ENCODE measurements around the gene AOAH. TPM values are rescaled to one million over a fixed set of nuclear protein-coding genes. Genes with fewer than 3 reads are reported as not detected.

AOAH gene
- total RNA-seq, 5 donors from 2014 or later (not counting 1 experiment from before 2014, with no cell fraction given): 13.0 to 78.5 (median 27.5) TPM

DNA sequence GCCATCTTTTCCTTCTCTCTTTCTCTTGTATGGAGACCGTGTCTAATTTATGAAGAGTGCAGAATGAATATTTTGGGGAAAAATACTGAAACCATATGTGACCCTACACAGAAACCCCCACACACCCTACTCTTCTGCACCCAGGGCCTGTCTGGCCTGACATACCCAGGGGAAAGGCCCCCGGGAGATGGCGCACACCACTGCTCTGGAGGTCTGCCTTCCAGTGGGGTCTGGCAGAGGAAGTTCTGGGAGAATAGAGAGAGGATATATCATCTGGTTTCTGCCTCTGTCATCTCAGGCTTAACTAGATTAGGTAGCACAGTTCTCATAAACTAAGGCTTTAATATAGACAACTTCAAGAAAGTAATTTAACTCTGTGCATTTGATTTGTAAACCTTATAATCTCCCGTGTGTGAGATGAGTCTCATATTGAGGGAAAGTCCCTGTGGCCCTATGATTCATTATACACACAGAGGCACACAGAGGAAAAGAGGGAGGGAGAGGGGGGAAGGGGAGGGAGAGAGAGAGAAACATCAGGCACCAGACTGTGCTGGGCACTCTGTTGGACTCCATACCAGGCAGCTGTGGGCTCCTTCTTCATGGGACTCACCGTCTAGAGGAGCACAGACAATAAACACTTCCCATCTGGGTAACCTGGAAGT, 123.3 kb downstream of the AOAH start:
- Mint-ChIP-seq H3K9me3 (no peaks in the 10 kb centered on the region), H3K27me3 (no peaks in the 10 kb centered on the region), H3K36me3 (peaks cover 6% of the 10 kb centered on the region), H3K27ac (peak overlapping the region; percentile 5 to 36), H3K4me1 (peaks cover 28 to 38% (median 29%) of the 10 kb centered on the region in 3 donors), H3K4me3 (no peak overlapping the region)
- WGBS (ENCODE audit: insufficient coverage): no CpG with 5 or more reads among the region's 5 CpGs
- no peaks in the 10 kb centered on the region for H3K27me3 ChIP-seq (replicated peaks in 1 of 2; ENCODE audit: control insufficient read depth in 2 of 2, extremely low read depth in 1 of 2, insufficient read depth in 2 of 2, low read length in 1 of 2)
- ChIA-PET POLR2A (no interaction called here), CTCF (no interaction called here)
- ATAC-seq (replicated peaks in 1 of 4) (peak in 3 of 4 experiments; percentile 61 to 85 (median 84)), DNase-seq (peak in 1 of 35 experiments; percentile 30)
- peaks cover 8 to 21% of the 10 kb centered on the region in 2 experiments for H3K4me1 ChIP-seq (ENCODE audit: control insufficient read depth in 1 of 2, extremely low read depth in 1 of 2, insufficient read depth in 2 of 2, low read length in 2 of 2)
- H3K27ac ChIP-seq (ENCODE audit: low read length): no peak overlapping the region
- H3K36me3 ChIP-seq (ENCODE audit: control insufficient read depth in 2 of 2, extremely low read depth in 1 of 2, insufficient read depth in 1 of 2, low read length in 1 of 2): peaks cover 7 to 23% of the 10 kb centered on the region in 2 donors
- H3K4me3 ChIP-seq (ENCODE audit: control insufficient read depth in 1 of 2, extremely low read depth in 1 of 2, low read length in 1 of 2): no peak overlapping the region
- H3K9me3 ChIP-seq: no peaks in the 10 kb centered on the region

DNA sequence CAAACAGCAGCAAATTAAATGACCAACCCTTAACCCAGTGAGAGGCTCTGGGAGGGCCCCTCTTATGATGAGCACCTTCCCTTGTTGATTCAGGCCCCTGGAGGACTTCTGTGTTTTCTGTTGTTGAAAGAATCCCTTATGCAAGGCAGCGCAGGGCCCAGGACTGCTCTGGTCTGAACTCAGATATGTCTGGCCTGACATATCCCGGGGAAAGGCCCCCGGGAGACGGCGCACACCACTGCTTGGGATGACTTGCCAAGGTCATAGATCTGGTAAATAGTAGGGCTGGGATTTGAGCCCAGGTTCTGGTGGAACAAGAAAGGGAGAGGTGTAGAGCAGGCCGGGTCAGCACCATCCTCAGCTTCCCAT, 124.0 kb downstream of the AOAH start:
- ChIA-PET CTCF (interaction anchor here in 1 of 2 donors (0.5 kb wide), 1 partner anchor 38 kb away, joined by 5 read pairs; no protein-coding TSS in a partner anchor), POLR2A (no interaction called here)
- H3K9me3 ChIP-seq: no peaks in the 10 kb centered on the region
- no peak for DNase-seq
- no peak overlapping the region for H3K27ac ChIP-seq (ENCODE audit: low read length)
- Mint-ChIP-seq H3K27me3 (no peaks in the 10 kb centered on the region), H3K36me3 (peaks cover 6% of the 10 kb centered on the region), H3K9me3 (no peaks in the 10 kb centered on the region), H3K4me1 (peaks cover 22 to 31% (median 23%) of the 10 kb centered on the region in 3 donors), H3K27ac (no peak overlapping the region), H3K4me3 (no peak overlapping the region)
- H3K36me3 ChIP-seq (ENCODE audit: control insufficient read depth in 2 of 2, extremely low read depth in 1 of 2, insufficient read depth in 1 of 2, low read length in 1 of 2): peaks cover 7 to 19% of the 10 kb centered on the region in 2 donors
- 100% methylated on average over 5 of the region's 6 CpGs for WGBS (ENCODE audit: insufficient coverage)
- peaks cover 1 to 15% of the 10 kb centered on the region in 2 experiments for H3K4me1 ChIP-seq (ENCODE audit: control insufficient read depth in 1 of 2, extremely low read depth in 1 of 2, insufficient read depth in 2 of 2, low read length in 2 of 2)
- no peaks in the 10 kb centered on the region for H3K27me3 ChIP-seq (replicated peaks in 1 of 2; ENCODE audit: control insufficient read depth in 2 of 2, extremely low read depth in 1 of 2, insufficient read depth in 2 of 2, low read length in 1 of 2)
- no peak for ATAC-seq (replicated peaks in 1 of 4)
- H3K4me3 ChIP-seq (ENCODE audit: control insufficient read depth in 1 of 2, extremely low read depth in 1 of 2, low read length in 1 of 2): no peak overlapping the region

DNA sequence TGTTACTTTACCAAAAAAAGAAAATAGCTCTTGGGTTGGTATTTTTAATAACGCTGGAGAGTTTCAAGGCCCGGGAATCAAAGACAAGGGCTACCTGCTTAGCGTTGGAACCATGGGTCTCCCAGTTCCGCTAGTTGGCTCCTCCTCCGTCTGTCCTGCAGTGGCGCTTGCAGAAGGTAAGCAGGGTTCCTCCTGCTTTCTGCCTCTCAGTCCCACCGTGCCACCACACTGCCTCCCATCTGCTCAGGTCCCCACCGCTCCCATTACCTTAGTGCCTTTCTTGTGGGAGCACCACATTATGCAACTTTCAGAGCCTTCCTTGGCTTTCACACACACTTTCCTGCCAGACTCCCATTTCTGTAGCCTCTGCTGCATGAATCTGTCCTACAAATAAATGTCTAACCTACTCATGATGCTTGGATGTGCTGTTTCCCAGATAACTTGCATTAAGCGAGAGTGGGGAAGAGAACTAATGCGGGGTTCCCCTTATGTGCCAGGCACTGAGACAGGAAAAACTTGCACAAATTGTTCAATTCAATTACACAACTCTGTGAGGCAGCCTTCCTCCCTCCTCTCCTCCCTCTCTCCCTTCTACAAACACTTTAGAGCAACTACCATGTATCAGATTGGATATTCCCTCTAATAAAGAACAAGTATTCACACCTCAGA, 124.5 kb downstream of the AOAH start:
- 97% methylated on average over 9 of the region's 10 CpGs for WGBS (ENCODE audit: insufficient coverage)
- ATAC-seq (replicated peaks in 1 of 4): no peak
- H3K27me3 ChIP-seq (replicated peaks in 1 of 2; ENCODE audit: control insufficient read depth in 2 of 2, extremely low read depth in 1 of 2, insufficient read depth in 2 of 2, low read length in 1 of 2): no peaks in the 10 kb centered on the region

DNA sequence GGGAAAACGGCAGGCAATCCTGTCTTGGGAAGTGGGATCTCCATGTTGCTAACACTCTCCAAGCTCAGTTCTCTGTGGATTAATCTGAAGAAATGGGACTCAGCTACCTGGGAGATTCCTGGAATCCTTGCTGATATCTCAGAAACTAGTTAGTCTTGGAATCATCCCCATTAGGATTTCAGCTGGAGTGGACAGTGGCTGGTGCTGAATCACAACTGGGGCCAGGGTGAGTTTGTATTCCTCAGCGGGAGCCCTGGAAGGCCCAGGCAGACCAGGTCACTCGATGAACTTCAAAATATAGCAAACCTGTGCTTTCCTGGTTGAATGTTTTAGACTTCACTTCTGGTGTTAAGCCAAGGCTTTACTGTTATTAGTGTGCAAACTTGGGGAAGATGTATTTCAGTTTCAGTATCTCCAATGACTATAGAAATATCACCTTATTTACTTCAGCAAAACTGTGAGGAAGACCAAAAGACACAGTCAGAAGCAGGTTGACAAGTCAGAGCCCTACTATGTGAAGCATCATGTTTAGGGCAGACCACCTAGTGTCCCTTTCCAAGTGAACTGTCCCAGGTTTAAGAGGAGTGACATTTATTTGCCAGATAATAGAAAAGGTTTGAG, 126.1 kb downstream of the AOAH start:
- ChIA-PET CTCF (no interaction called here), POLR2A (no interaction called here)
- peaks cover 14% of the 10 kb centered on the region for H3K36me3 Mint-ChIP-seq
- DNase-seq (no peak), ATAC-seq (replicated peaks in 1 of 4) (no peak)
- H3K4me1 Mint-ChIP-seq: peaks cover 16 to 19% (median 16%) of the 10 kb centered on the region in 3 donors
- Histone ChIP-seq H3K36me3 (ENCODE audit: control insufficient read depth in 2 of 2, extremely low read depth in 1 of 2, insufficient read depth in 1 of 2, low read length in 1 of 2) (peaks cover 7 to 35% of the 10 kb centered on the region in 2 donors), H3K9me3 (no peaks in the 10 kb centered on the region), H3K27ac (ENCODE audit: low read length) (no peak overlapping the region), H3K27me3 (replicated peaks in 1 of 2; ENCODE audit: control insufficient read depth in 2 of 2, extremely low read depth in 1 of 2, insufficient read depth in 2 of 2, low read length in 1 of 2) (no peaks in the 10 kb centered on the region), H3K4me3 (ENCODE audit: control insufficient read depth in 1 of 2, extremely low read depth in 1 of 2, low read length in 1 of 2) (no peak overlapping the region), H3K4me1 (ENCODE audit: control insufficient read depth in 1 of 2, extremely low read depth in 1 of 2, insufficient read depth in 2 of 2, low read length in 2 of 2) (peaks cover 0 to 8% of the 10 kb centered on the region in 2 experiments)
- no peaks in the 10 kb centered on the region for H3K27me3 Mint-ChIP-seq
- WGBS (ENCODE audit: insufficient coverage): 93% methylated on average over 2 of the region's 3 CpGs
- no peak overlapping the region for H3K27ac Mint-ChIP-seq
- no peaks in the 10 kb centered on the region for H3K9me3 Mint-ChIP-seq
- H3K4me3 Mint-ChIP-seq: no peak overlapping the region

More for the DNA sequence above, 124.5 kb downstream of the AOAH start:
- H3K27me3 Mint-ChIP-seq: no peaks in the 10 kb centered on the region
- Histone ChIP-seq H3K27ac (ENCODE audit: low read length) (no peak overlapping the region), H3K36me3 (ENCODE audit: control insufficient read depth in 2 of 2, extremely low read depth in 1 of 2, insufficient read depth in 1 of 2, low read length in 1 of 2) (peaks cover 7 to 19% of the 10 kb centered on the region in 2 donors), H3K4me3 (ENCODE audit: control insufficient read depth in 1 of 2, extremely low read depth in 1 of 2, low read length in 1 of 2) (no peak overlapping the region), H3K4me1 (ENCODE audit: control insufficient read depth in 1 of 2, extremely low read depth in 1 of 2, insufficient read depth in 2 of 2, low read length in 2 of 2) (peaks cover 0 to 10% of the 10 kb centered on the region in 2 experiments), H3K9me3 (no peaks in the 10 kb centered on the region)
- ChIA-PET CTCF (interaction anchor here in 1 of 2 donors (0.5 kb wide), 1 partner anchor 38 kb away, joined by 5 read pairs; no protein-coding TSS in a partner anchor), POLR2A (no interaction called here)
- H3K36me3 Mint-ChIP-seq: peaks cover 6% of the 10 kb centered on the region
- DNase-seq: no peak
- H3K4me3 Mint-ChIP-seq: no peak overlapping the region
- H3K9me3 Mint-ChIP-seq: no peaks in the 10 kb centered on the region
- no peak overlapping the region for H3K27ac Mint-ChIP-seq
- peaks cover 19 to 26% (median 19%) of the 10 kb centered on the region in 3 donors for H3K4me1 Mint-ChIP-seq

DNA sequence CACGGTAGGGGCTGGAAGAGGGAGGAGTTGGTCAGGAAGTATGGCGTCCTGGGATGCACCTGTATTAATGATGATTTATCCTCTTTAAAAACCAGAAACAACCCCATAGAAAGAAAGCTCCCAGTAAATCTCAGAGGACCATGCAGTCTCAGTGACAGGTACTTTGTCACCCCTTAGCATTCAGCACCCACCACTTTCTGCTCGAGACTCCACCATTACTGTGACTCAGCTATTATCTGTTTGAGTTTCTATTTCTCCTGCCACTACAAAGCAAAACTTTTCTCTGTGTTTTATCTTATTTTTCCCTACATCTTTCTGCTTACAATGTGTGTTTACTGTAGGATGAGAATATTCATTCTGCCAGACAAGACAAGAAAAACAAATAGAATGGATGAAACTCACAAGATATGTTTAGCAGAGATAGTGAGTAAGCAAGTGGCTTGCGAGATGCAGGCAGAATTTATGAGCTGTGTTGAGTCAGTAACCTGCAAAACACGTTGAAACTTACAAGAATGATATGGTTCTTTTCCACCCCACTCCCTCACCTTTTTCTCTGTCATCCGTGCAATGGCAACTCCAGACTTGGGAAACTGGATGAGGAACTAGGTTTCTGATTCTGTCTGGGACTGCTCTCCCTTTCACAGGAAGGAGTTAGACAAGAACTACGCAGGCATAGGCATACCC, 127.1 kb downstream of the AOAH start:
- H3K9me3 Mint-ChIP-seq: no peaks in the 10 kb centered on the region
- ATAC-seq (replicated peaks in 1 of 4): no peak
- ChIA-PET CTCF (no interaction called here), POLR2A (no interaction called here)
- H3K27ac ChIP-seq (ENCODE audit: low read length): no peak overlapping the region
- no CpG with 5 or more reads among the region's 7 CpGs for WGBS (ENCODE audit: insufficient coverage)
- no peaks in the 10 kb centered on the region for H3K9me3 ChIP-seq
- peaks cover 16% of the 10 kb centered on the region for H3K36me3 Mint-ChIP-seq
- H3K27me3 ChIP-seq (replicated peaks in 1 of 2; ENCODE audit: control insufficient read depth in 2 of 2, extremely low read depth in 1 of 2, insufficient read depth in 2 of 2, low read length in 1 of 2): no peaks in the 10 kb centered on the region
- no peaks in the 10 kb centered on the region for H3K27me3 Mint-ChIP-seq
- H3K4me3 ChIP-seq (ENCODE audit: control insufficient read depth in 1 of 2, extremely low read depth in 1 of 2, low read length in 1 of 2): no peak overlapping the region
- H3K4me1 ChIP-seq (ENCODE audit: control insufficient read depth in 1 of 2, extremely low read depth in 1 of 2, insufficient read depth in 2 of 2, low read length in 2 of 2): peaks cover 0 to 8% of the 10 kb centered on the region in 2 experiments
- H3K36me3 ChIP-seq (ENCODE audit: control insufficient read depth in 2 of 2, extremely low read depth in 1 of 2, insufficient read depth in 1 of 2, low read length in 1 of 2): peaks cover 7 to 43% of the 10 kb centered on the region in 2 donors
- peaks cover 12 to 14% (median 14%) of the 10 kb centered on the region in 3 donors for H3K4me1 Mint-ChIP-seq
- no peak overlapping the region for H3K27ac Mint-ChIP-seq
- DNase-seq: no peak
- no peak overlapping the region for H3K4me3 Mint-ChIP-seq

DNA sequence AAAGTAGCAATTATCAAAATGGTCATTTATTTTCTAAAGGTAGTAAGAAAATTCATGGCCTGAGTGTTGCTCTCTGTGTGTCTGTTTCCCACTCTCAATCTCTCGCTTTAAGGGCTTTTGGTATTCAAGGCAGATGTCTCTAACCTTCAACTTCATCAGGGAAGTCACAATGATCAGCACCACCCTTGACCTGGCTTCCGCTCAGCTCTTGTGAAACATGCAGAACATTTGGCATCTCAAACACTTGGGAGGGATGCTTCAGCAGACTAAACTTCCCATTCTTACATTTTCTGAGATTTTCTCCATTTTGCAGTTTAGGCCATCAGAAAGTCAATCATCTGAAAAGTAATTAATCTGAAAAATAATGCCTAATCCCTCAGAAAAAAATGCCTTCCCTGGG, 129.8 kb downstream of the AOAH start:
- no peak for ATAC-seq (replicated peaks in 1 of 4)
- H3K27ac ChIP-seq (ENCODE audit: low read length): no peak overlapping the region
- 100% methylated on average over 1 of the region's 2 CpGs for WGBS (ENCODE audit: insufficient coverage)
- Mint-ChIP-seq H3K4me1 (no peaks in the 10 kb centered on the region), H3K4me3 (no peak overlapping the region), H3K27me3 (no peaks in the 10 kb centered on the region), H3K9me3 (no peaks in the 10 kb centered on the region), H3K36me3 (peaks cover 26% of the 10 kb centered on the region), H3K27ac (no peak overlapping the region)
- no peaks in the 10 kb centered on the region for H3K27me3 ChIP-seq (replicated peaks in 1 of 2; ENCODE audit: control insufficient read depth in 2 of 2, extremely low read depth in 1 of 2, insufficient read depth in 2 of 2, low read length in 1 of 2)
- no peaks in the 10 kb centered on the region for H3K9me3 ChIP-seq
- no peak for DNase-seq
- peaks cover 0 to 56% of the 10 kb centered on the region in 2 donors for H3K36me3 ChIP-seq (ENCODE audit: control insufficient read depth in 2 of 2, extremely low read depth in 1 of 2, insufficient read depth in 1 of 2, low read length in 1 of 2)
- no peaks in the 10 kb centered on the region for H3K4me1 ChIP-seq (ENCODE audit: control insufficient read depth in 1 of 2, extremely low read depth in 1 of 2, insufficient read depth in 2 of 2, low read length in 2 of 2)
- no peak overlapping the region for H3K4me3 ChIP-seq (ENCODE audit: control insufficient read depth in 1 of 2, extremely low read depth in 1 of 2, low read length in 1 of 2)
- POLR2A ChIA-PET: no interaction called here
- CTCF ChIA-PET: no interaction called here
